Ectodermal cell (in vitro differentiated cells): Measurements from ENCODE around the gene NCAPD3.
"Not testable (repeated sequence)": the region's sequence is repeated elsewhere in the genome, so short reads cannot be mapped to it uniquely, and the experiment has no call there.

Experiments used
- H3K27ac ChIP-seq: 2 replicates; pipeline ENCODE4 v1.7.0; 2013; ENCODE audit warnings: mild to moderate bottlenecking, low read depth, low read length; ENCODE audit not compliant: insufficient read depth, poor library complexity, severe bottlenecking
- H3K27me3 ChIP-seq: 2 replicates; pipeline ENCODE4 v1.7.0; 2013; ENCODE audit warnings: mild to moderate bottlenecking, low read length; ENCODE audit not compliant: insufficient read depth, control insufficient read depth, poor library complexity, severe bottlenecking
- H3K36me3 ChIP-seq: one replicate; pipeline ENCODE4 v1.7.0; 2013; ENCODE audit warnings: low read length; ENCODE audit not compliant: control insufficient read depth, insufficient read depth
- H3K4me1 ChIP-seq: one replicate; pipeline ENCODE4 v1.7.0; 2013; ENCODE audit warnings: low read length; ENCODE audit not compliant: control insufficient read depth, insufficient read depth
- H3K4me3 ChIP-seq: 2 replicates; pipeline ENCODE4 v1.7.0; 2013; ENCODE audit warnings: low read depth, low read length, control low read depth; ENCODE audit not compliant: insufficient read depth
- H3K9me3 ChIP-seq: 2 replicates; pipeline ENCODE4 v1.7.0; 2013; ENCODE audit warnings: mild to moderate bottlenecking, low read length, moderate library complexity; ENCODE audit not compliant: control insufficient read depth
- WGBS, 2 experiments: methylation state at CpG; one replicate each; pipeline ENCODE4 v1.1.7; 2013; ENCODE audit warnings: missing lambda C conversion rate in 2 of 2; 5-methylcytosine and 5-hydroxymethylcytosine counted together

The NCAPD3 gene

GRCh38 chr11:134200688-134201087 is 23.1 kb downstream of the NCAPD3 start:
- no peaks in the 10 kb centered on the region for H3K9me3 ChIP-seq
- H3K4me3 ChIP-seq: no peak overlapping the region
- WGBS, 2 experiments: 93 to 94% methylated on average over 6 of the region's 6 CpGs
- peaks cover 36% of the 10 kb centered on the region for H3K36me3 ChIP-seq
- H3K27ac ChIP-seq: no peak overlapping the region
- no peaks in the 10 kb centered on the region for H3K4me1 ChIP-seq
- H3K27me3 ChIP-seq: no peaks in the 10 kb centered on the region

GRCh38 chr11:134199531-134199930 is 24.2 kb downstream of the NCAPD3 start:
- H3K4me1 ChIP-seq: no peaks in the 10 kb centered on the region
- peaks cover 40% of the 10 kb centered on the region for H3K36me3 ChIP-seq
- no peak overlapping the region for H3K4me3 ChIP-seq
- no peaks in the 10 kb centered on the region for H3K27me3 ChIP-seq
- no peak overlapping the region for H3K27ac ChIP-seq
- WGBS, 2 experiments: 98 to 100% methylated on average over 5 to 6 of the region's 9 CpGs
- H3K9me3 ChIP-seq: no peaks in the 10 kb centered on the region

GRCh38 chr11:134196756-134197155 is 27.0 kb downstream of the NCAPD3 start:
- no peak overlapping the region for H3K4me3 ChIP-seq
- no peaks in the 10 kb centered on the region for H3K4me1 ChIP-seq
- H3K27me3 ChIP-seq: no peaks in the 10 kb centered on the region
- WGBS, 2 experiments: 94 to 96% methylated on average over 4 of the region's 4 CpGs
- H3K36me3 ChIP-seq: peaks cover 33% of the 10 kb centered on the region
- H3K9me3 ChIP-seq: no peaks in the 10 kb centered on the region
- no peak overlapping the region for H3K27ac ChIP-seq

GRCh38 chr11:134188092-134188491 is 35.7 kb downstream of the NCAPD3 start:
- not testable (repeated sequence) for H3K4me1 ChIP-seq, H3K9me3 ChIP-seq, H3K4me3 ChIP-seq, H3K27me3 ChIP-seq, H3K27ac ChIP-seq
- 92 to 97% methylated on average over 8 of the region's 8 CpGs for WGBS, 2 experiments
- H3K36me3 ChIP-seq: peaks cover 52% of the 10 kb centered on the region

GRCh38 chr11:134181707-134182106 is 42.1 kb downstream of the NCAPD3 start:
- Histone ChIP-seq H3K27ac (no peak overlapping the region), H3K9me3 (no peaks in the 10 kb centered on the region), H3K36me3 (peaks cover 23% of the 10 kb centered on the region), H3K27me3 (no peaks in the 10 kb centered on the region), H3K4me3 (no peak overlapping the region), H3K4me1 (no peaks in the 10 kb centered on the region)
- WGBS, 2 experiments: 94 to 95% methylated on average over 4 of the region's 4 CpGs

GRCh38 chr11:134178032-134178674 is 45.6 kb downstream of the NCAPD3 start:
- no peaks in the 10 kb centered on the region for H3K4me1 ChIP-seq
- no peaks in the 10 kb centered on the region for H3K27me3 ChIP-seq
- H3K9me3 ChIP-seq: no peaks in the 10 kb centered on the region
- 88 to 99% methylated on average over 3 to 4 of the region's 5 CpGs for WGBS, 2 experiments
- peaks cover 29% of the 10 kb centered on the region for H3K36me3 ChIP-seq
- no peak overlapping the region for H3K27ac ChIP-seq
- H3K4me3 ChIP-seq: no peak overlapping the region

- whole genome bisulfite sequencing, 2 experiments: 95 to 96% methylated on average over 13 of the region's 13 CpGs
- Histone ChIP-seq H3K9me3 (no peaks in the 10 kb centered on the region), H3K27me3 (no peaks in the 10 kb centered on the region), H3K4me1 (no peaks in the 10 kb centered on the region), H3K36me3 (peaks cover 48% of the 10 kb centered on the region), H3K27ac (no peak overlapping the region), H3K4me3 (no peak overlapping the region)
Observed at GRCh38 chr11:134176284-134176683, 47.5 kb downstream of the NCAPD3 start.

- 94 to 97% methylated on average over 5 of the region's 5 CpGs for WGBS, 2 experiments
- H3K36me3 ChIP-seq: peaks cover 70% of the 10 kb centered on the region
- no peaks in the 10 kb centered on the region for H3K4me1 ChIP-seq
- H3K4me3 ChIP-seq: no peak overlapping the region
- H3K9me3 ChIP-seq: peaks cover 7% of the 10 kb centered on the region
- H3K27ac ChIP-seq: no peak overlapping the region
- H3K27me3 ChIP-seq: no peaks in the 10 kb centered on the region
Observed at GRCh38 chr11:134173296-134173695, 50.5 kb downstream of the NCAPD3 start.

GRCh38 chr11:134171951-134172350 is 51.8 kb downstream of the NCAPD3 start:
- peaks cover 81% of the 10 kb centered on the region for H3K36me3 ChIP-seq
- WGBS, 2 experiments: 94 to 96% methylated on average over 10 of the region's 10 CpGs
- H3K9me3 ChIP-seq: peaks cover 14% of the 10 kb centered on the region
- no peaks in the 10 kb centered on the region for H3K4me1 ChIP-seq
- no peak overlapping the region for H3K4me3 ChIP-seq
- no peak overlapping the region for H3K27ac ChIP-seq
- no peaks in the 10 kb centered on the region for H3K27me3 ChIP-seq

- WGBS, 2 experiments: 98 to 99% methylated on average over 5 of the region's 5 CpGs
Observed at GRCh38 chr11:134170919-134171281, 52.9 kb downstream of the NCAPD3 start.

More at GRCh38 chr11:134170919-134171281, 52.9 kb downstream of the NCAPD3 start:
- H3K36me3 ChIP-seq: peaks cover 76% of the 10 kb centered on the region
- no peaks in the 10 kb centered on the region for H3K4me1 ChIP-seq
- no peaks in the 10 kb centered on the region for H3K27me3 ChIP-seq
- H3K4me3 ChIP-seq: no peak overlapping the region
- H3K27ac ChIP-seq: no peak overlapping the region
- H3K9me3 ChIP-seq: peaks cover 14% of the 10 kb centered on the region
